WTC11 (cell line): ENCODE measurements around the gene COX6B2.

Source experiments
- ATF3 ChIP-seq: sonication (generic); formaldehyde crosslinking; conservative IDR thresholded peaks from 2 replicates; pipeline ENCODE4 v1.8.1; 2022; ENCODE audit warnings: mild to moderate bottlenecking, missing genetic modification reagents
- ATF6 ChIP-seq: sonication (generic); formaldehyde crosslinking; IDR thresholded peaks from 2 replicates; pipeline ENCODE4 v1.8.1; 2023; ENCODE audit warnings: mild to moderate bottlenecking, missing genetic modification reagents
- CTCF ChIP-seq: fragments of 200-600 bp; IDR thresholded peaks from 2 replicates; pipeline ENCODE4 v1.8.0; 2022; ENCODE audit warnings: antibody characterized with exemption
- ERG ChIP-seq: fragments of 250-450 bp; sonication (Bioruptor Pico); IDR thresholded peaks from 2 replicates; pipeline ENCODE4 v1.8.0; 2021; ENCODE audit warnings: mild to moderate bottlenecking
- GABPB1 ChIP-seq: sonication (generic); formaldehyde crosslinking; IDR thresholded peaks from 2 replicates; pipeline ENCODE4 v1.8.1; 2023; ENCODE audit warnings: mild to moderate bottlenecking, missing genetic modification reagents
- KAT7 ChIP-seq: sonication (generic); formaldehyde crosslinking; IDR thresholded peaks from 2 replicates; pipeline ENCODE4 v1.8.1; 2023; ENCODE audit warnings: missing genetic modification reagents, mild to moderate bottlenecking, borderline replicate concordance
- MXD4 ChIP-seq: fragments of 250-450 bp; sonication (Bioruptor Pico); IDR thresholded peaks from 2 replicates; pipeline ENCODE4 v1.8.0; 2021; ENCODE audit warnings: mild to moderate bottlenecking, moderate library complexity, borderline replicate concordance
- NR2C2 ChIP-seq: sonication (generic); formaldehyde crosslinking; IDR thresholded peaks from 2 replicates; pipeline ENCODE4 v1.8.0; 2022; ENCODE audit warnings: mild to moderate bottlenecking, missing genetic modification reagents
- OVOL2 ChIP-seq: fragments of 250-450 bp; sonication (Bioruptor Pico); IDR thresholded peaks from 2 replicates; pipeline ENCODE4 v1.9.0; 2021; ENCODE audit warnings: mild to moderate bottlenecking, borderline replicate concordance
- ZSCAN18 ChIP-seq: fragments of 250-450 bp; sonication (Bioruptor Pico); IDR thresholded peaks from 2 replicates; pipeline ENCODE4 v2.1.2; 2022; ENCODE audit warnings: mild to moderate bottlenecking, moderate library complexity

GRCh38 chr19:55310498-55310897 lies 44.0 kb downstream of the COX6B2 start:
- TF ChIP-seq CTCF = no peak
- TF ChIP-seq ATF6 (CRISPR knock-in tag) = no peak
- TF ChIP-seq NR2C2 = no peak
- TF ChIP-seq MXD4 (CRISPR knock-in tag) = no peak
- TF ChIP-seq ZSCAN18 (CRISPR knock-in tag) = no peak
- TF ChIP-seq GABPB1 (CRISPR knock-in tag) = no peak
- TF ChIP-seq ERG = no peak
- no peak for TF ChIP-seq ATF3 (CRISPR knock-in tag)
- no peak for TF ChIP-seq KAT7 (CRISPR knock-in tag)
- no peak for TF ChIP-seq OVOL2 (CRISPR knock-in tag)
